ENCODE results near the gene POU2AF3. TPM values are rescaled to one million over a fixed set of nuclear protein-coding genes. Genes with fewer than 3 reads are reported as not detected.
A peak's percentile ranks its signal among the peaks of the same experiment; 100 is the strongest.

POU2AF3 gene
- total RNA-seq, 1 experiment from 2014 or later = 2.7 TPM

- TF ChIP-seq GABPB1 (CRISPR knock-in tag; IDR thresholded peaks at IDR 0.05) (no peak), NR1H2 (CRISPR knock-in tag; IDR thresholded peaks at IDR 0.05) (no peak), ATF1 (CRISPR knock-in tag; IDR thresholded peaks at IDR 0.05) (no peak)
- no peak for DNase-seq (ENCODE audit: low spot score)
- Mint-ChIP-seq H3K4me1 (peaks cover 20% of the 10 kb centered on the region), H3K27ac (no peak overlapping the region), H3K4me3 (no peak overlapping the region), H3K36me3 (no peaks in the 10 kb centered on the region), H3K9me3 (no peaks in the 10 kb centered on the region), H3K27me3 (ENCODE audit: low read depth) (no peaks in the 10 kb centered on the region)
- no peak for ATAC-seq
- POLR2A ChIA-PET = no interaction called here
- CTCF ChIA-PET = no interaction called here
These were observed 33.5 kb downstream of the POU2AF3 start for GRCh38 chr11:111331711-111332479.

DNA sequence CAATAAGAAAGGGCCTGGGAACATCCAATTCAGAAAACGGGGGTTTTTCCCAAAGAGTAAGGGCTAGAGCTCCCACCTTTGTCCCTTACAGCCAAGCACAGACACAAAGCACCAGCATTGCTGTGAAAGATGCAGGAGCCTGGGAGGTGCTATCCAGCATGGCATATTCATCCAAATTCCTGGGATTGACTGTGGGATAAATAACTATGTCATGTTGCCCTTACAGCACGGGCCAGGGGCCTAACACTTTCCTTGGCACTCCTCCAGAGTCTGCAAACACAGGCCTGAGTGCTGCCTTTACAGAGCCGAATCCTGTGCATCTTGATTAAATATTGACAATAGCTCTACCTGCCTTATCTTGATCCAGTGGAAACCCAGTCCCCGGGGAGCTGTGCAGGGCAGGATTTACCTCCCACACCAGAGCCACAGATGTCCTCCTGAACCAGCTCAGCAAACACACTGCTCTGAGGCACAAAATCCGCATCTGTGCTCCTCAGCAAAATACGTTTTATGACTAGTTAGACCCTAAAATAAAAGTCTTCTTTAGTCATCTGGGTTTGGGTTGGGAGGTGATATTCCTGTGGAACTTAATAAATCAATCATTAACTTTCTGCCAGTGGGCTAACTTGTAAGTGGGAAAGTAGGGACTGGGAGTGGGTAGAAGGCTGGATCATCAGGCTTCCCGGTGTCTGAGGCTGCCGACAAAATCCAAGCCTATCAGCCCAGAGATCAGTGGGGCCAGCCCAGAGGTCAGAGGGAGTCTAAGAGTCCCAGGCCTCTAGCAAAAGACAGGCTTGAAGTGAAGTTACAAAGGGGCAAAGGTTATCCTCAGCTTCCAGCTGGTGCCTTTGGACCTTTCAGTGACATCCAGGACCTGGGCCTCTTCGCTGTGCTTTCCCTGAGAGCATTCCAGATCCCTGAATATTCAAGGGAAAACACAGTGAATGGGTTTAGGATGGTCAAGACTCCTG, 36.5 kb downstream of the POU2AF3 start:
- H3K9me3 Mint-ChIP-seq = peaks cover 5% of the 10 kb centered on the region
- no peak for TF ChIP-seq NFE2L1 (CRISPR knock-in tag; IDR thresholded peaks at IDR 0.05)
- TF ChIP-seq SMAD3 (CRISPR knock-in tag; IDR thresholded peaks at IDR 0.05; ENCODE audit: borderline replicate concordance) = no peak
- no peak for TF ChIP-seq ZNF219 (CRISPR knock-in tag; IDR thresholded peaks at IDR 0.05; ENCODE audit: borderline replicate concordance)
- TF ChIP-seq MXD4 (CRISPR knock-in tag; IDR thresholded peaks at IDR 0.05; ENCODE audit: borderline replicate concordance) = no peak
- TF ChIP-seq GABPB1 (CRISPR knock-in tag; IDR thresholded peaks at IDR 0.05) = peak; percentile 58; the same call in 1 of the 2 replicates
- peaks cover 18% of the 10 kb centered on the region for H3K4me1 Mint-ChIP-seq
- no peaks in the 10 kb centered on the region for H3K27me3 Mint-ChIP-seq (ENCODE audit: low read depth)
- no peak for DNase-seq (ENCODE audit: low spot score)
- ChIA-PET POLR2A (no interaction called here), CTCF (interaction anchor here (1.3 kb wide), 1 partner anchor 88 kb away, joined by 4 read pairs; no protein-coding TSS in a partner anchor)
- H3K4me3 Mint-ChIP-seq = no peak overlapping the region
- H3K36me3 Mint-ChIP-seq = peaks cover 5% of the 10 kb centered on the region
- no peak for ATAC-seq
- 0 out of 2 replicates have a peak overlapping the region, but pooled peaks have one; percentile 21 for H3K27ac Mint-ChIP-seq

- POLR2A ChIA-PET = no interaction called here
- no peak for TF ChIP-seq ZNF423 (CRISPR knock-in tag; IDR thresholded peaks at IDR 0.05)
- no peak for TF ChIP-seq ATF6 (CRISPR knock-in tag; IDR thresholded peaks at IDR 0.05)
- TF ChIP-seq, protein P1, sequence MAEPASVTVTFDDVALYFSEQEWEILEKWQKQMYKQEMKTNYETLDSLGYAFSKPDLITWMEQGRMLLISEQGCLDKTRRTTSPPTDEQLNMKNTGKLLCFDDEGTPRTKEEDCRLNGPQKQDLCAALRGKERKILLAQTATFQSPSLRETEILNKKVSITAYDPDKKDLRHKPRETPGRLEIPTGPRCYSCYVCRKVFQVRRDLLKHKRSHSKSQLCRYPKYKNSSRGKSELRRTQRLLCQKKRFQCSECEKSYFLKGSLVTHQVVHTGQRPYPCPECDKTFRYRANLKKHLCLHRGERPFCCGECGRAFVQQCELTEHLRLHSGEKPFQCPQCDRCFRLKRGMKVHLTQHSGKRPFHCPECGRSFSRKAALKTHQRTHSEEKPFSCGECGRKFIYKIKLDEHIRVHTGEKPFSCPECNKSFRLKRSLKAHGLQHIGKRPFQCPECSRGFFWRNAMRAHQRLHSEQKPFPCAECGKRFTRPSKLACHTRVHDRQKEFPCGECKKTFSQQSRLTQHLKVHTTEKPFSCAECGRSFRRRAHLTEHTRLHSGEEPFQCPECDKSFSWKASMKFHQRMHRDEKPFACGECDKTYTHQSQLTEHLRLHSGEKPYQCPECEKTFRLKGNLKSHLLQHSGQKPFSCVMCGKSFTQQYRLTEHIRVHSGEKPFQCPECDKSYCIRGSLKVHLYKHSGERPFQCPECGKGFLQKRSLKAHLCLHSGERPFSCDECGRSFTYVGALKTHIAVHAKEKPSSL (CRISPR knock-in tag; conservative IDR thresholded peaks at IDR 0.05) = no peak
- no peak for TF ChIP-seq ELF4 (CRISPR knock-in tag; IDR thresholded peaks at IDR 0.05; ENCODE audit: low read depth)
- TF ChIP-seq, protein P2, sequence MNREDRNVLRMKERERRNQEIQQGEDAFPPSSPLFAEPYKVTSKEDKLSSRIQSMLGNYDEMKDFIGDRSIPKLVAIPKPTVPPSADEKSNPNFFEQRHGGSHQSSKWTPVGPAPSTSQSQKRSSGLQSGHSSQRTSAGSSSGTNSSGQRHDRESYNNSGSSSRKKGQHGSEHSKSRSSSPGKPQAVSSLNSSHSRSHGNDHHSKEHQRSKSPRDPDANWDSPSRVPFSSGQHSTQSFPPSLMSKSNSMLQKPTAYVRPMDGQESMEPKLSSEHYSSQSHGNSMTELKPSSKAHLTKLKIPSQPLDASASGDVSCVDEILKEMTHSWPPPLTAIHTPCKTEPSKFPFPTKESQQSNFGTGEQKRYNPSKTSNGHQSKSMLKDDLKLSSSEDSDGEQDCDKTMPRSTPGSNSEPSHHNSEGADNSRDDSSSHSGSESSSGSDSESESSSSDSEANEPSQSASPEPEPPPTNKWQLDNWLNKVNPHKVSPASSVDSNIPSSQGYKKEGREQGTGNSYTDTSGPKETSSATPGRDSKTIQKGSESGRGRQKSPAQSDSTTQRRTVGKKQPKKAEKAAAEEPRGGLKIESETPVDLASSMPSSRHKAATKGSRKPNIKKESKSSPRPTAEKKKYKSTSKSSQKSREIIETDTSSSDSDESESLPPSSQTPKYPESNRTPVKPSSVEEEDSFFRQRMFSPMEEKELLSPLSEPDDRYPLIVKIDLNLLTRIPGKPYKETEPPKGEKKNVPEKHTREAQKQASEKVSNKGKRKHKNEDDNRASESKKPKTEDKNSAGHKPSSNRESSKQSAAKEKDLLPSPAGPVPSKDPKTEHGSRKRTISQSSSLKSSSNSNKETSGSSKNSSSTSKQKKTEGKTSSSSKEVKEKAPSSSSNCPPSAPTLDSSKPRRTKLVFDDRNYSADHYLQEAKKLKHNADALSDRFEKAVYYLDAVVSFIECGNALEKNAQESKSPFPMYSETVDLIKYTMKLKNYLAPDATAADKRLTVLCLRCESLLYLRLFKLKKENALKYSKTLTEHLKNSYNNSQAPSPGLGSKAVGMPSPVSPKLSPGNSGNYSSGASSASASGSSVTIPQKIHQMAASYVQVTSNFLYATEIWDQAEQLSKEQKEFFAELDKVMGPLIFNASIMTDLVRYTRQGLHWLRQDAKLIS (CRISPR knock-in tag; IDR thresholded peaks at IDR 0.05; ENCODE audit: borderline replicate concordance) = no peak
- TF ChIP-seq, protein P3, sequence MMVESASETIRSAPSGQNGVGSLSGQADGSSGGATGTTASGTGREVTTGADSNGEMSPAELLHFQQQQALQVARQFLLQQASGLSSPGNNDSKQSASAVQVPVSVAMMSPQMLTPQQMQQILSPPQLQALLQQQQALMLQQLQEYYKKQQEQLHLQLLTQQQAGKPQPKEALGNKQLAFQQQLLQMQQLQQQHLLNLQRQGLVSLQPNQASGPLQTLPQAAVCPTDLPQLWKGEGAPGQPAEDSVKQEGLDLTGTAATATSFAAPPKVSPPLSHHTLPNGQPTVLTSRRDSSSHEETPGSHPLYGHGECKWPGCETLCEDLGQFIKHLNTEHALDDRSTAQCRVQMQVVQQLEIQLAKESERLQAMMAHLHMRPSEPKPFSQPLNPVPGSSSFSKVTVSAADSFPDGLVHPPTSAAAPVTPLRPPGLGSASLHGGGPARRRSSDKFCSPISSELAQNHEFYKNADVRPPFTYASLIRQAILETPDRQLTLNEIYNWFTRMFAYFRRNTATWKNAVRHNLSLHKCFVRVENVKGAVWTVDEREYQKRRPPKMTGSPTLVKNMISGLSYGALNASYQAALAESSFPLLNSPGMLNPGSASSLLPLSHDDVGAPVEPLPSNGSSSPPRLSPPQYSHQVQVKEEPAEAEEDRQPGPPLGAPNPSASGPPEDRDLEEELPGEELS (CRISPR knock-in tag; IDR thresholded peaks at IDR 0.05) = no peak
- TF ChIP-seq, protein P4, sequence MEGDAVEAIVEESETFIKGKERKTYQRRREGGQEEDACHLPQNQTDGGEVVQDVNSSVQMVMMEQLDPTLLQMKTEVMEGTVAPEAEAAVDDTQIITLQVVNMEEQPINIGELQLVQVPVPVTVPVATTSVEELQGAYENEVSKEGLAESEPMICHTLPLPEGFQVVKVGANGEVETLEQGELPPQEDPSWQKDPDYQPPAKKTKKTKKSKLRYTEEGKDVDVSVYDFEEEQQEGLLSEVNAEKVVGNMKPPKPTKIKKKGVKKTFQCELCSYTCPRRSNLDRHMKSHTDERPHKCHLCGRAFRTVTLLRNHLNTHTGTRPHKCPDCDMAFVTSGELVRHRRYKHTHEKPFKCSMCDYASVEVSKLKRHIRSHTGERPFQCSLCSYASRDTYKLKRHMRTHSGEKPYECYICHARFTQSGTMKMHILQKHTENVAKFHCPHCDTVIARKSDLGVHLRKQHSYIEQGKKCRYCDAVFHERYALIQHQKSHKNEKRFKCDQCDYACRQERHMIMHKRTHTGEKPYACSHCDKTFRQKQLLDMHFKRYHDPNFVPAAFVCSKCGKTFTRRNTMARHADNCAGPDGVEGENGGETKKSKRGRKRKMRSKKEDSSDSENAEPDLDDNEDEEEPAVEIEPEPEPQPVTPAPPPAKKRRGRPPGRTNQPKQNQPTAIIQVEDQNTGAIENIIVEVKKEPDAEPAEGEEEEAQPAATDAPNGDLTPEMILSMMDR (IDR thresholded peaks at IDR 0.05) = no peak
- no peak for TF ChIP-seq E2F1 (CRISPR knock-in tag; IDR thresholded peaks at IDR 0.05)
These were observed 37.2 kb downstream of the POU2AF3 start for GRCh38 chr11:111335549-111335948.

More at GRCh38 chr11:111335549-111335948, 37.2 kb downstream of the POU2AF3 start:
- no peak overlapping the region for H3K27ac Mint-ChIP-seq
- no peaks in the 10 kb centered on the region for H3K27me3 Mint-ChIP-seq (ENCODE audit: low read depth)
- H3K4me3 Mint-ChIP-seq = no peak overlapping the region
- no peak for DNase-seq (ENCODE audit: low spot score)
- no peak for ATAC-seq
- H3K4me1 Mint-ChIP-seq = peaks cover 18% of the 10 kb centered on the region
- CTCF ChIA-PET = no interaction called here
- H3K9me3 Mint-ChIP-seq = peaks cover 13% of the 10 kb centered on the region
- H3K36me3 Mint-ChIP-seq = peaks cover 10% of the 10 kb centered on the region

All from WTC11 (cell line).